Thyroid gland (tissue), 4 donors: ENCODE measurements around the gene MYOF. TPM values are rescaled to one million over a fixed set of nuclear protein-coding genes. Genes with fewer than 3 reads are reported as not detected.

Experiments used
- DNase-seq, 2 donors: peaks; one replicate each; pipeline ENCODE4 v3.0.0-alpha.2; 2019
- H3K27ac ChIP-seq, 3 donors: fragments of 200-600 bp; sonication (generic); 1 replicate in 2 of 3; 2 replicates in 1 of 3; pipeline ENCODE4 v1.5.1; 2016 to 2019; ENCODE audit warnings: mild to moderate bottlenecking in 1 of 3, moderate library complexity in 1 of 3
- H3K27me3 ChIP-seq: fragments of 200-600 bp; sonication (generic); one replicate; pipeline ENCODE4 v1.5.1; 2019
- H3K36me3 ChIP-seq, 2 donors: fragments of 200-600 bp; sonication (generic); one replicate each; pipeline ENCODE4 v1.5.1; 2016 to 2019
- H3K4me1 ChIP-seq, 2 donors: fragments of 200-600 bp; sonication (generic); one replicate each; pipeline ENCODE4 v1.5.1; 2017 to 2019
- H3K4me3 ChIP-seq, 3 donors: fragments of 200-600 bp; sonication (generic); replicated peaks in 1 of 3; 1 replicate in 2 of 3; 2 replicates in 1 of 3; pipeline ENCODE4 v1.5.1; 2016; ENCODE audit warnings: mild to moderate bottlenecking in 1 of 3
- H3K9me3 ChIP-seq: fragments of 200-600 bp; sonication (generic); one replicate; pipeline ENCODE4 v1.5.1; 2017
- CTCF ChIP-seq, 6 experiments: fragments of 200-600 bp in 3 of 6; fragments of 450-650 bp in 3 of 6; sonication (generic) in 3 of 6; IDR thresholded peaks; one replicate each; pipeline ENCODE4 v1.5.1; 2016 to 2019; ENCODE audit warnings: antibody characterized with exemption in 6 of 6, mild to moderate bottlenecking in 2 of 6, inconsistent platforms in 1 of 6, moderate library complexity in 1 of 6
- POLR2A ChIP-seq, 2 donors: fragments of 450-650 bp; IDR thresholded peaks; one replicate each; pipeline ENCODE4 v1.6.1; 2017; ENCODE audit warnings: antibody characterized with exemption in 2 of 2, mild to moderate bottlenecking in 2 of 2, moderate library complexity in 1 of 2
- WGBS, 2 donors: methylation state at CpG; one replicate each; pipeline ENCODE4 v1.1.5; 2017; 5-methylcytosine and 5-hydroxymethylcytosine counted together
- intact Hi-C: fragments of 100-400 bp; cut with DNase I; formaldehyde crosslinking; loops from one replicate; pipeline ENCODE4 v1.15.1; 2023
- total RNA-seq, 4 donors: library from RNA; depleted of rRNA; stranded (reverse); fragments of >200 nt; gene quantifications; one replicate each; pipeline ENCODE4 v1.2.3, GENCODE V29; 2016

MYOF gene
- total RNA-seq, 4 donors from 2014 or later: 72.3 to 210 (median 118) TPM

- no peak overlapping the region for H3K4me3 ChIP-seq
- 88 to 90% methylated on average over 5 of the region's 5 CpGs for WGBS, 2 donors
- no peak for TF ChIP-seq CTCF (IDR thresholded peaks at IDR 0.05)
- TF ChIP-seq POLR2A (IDR thresholded peaks at IDR 0.05): no peak
- intact Hi-C loops: no loop called here
- H3K4me1 ChIP-seq: no peaks in the 10 kb centered on the region
- no peak for DNase-seq
- H3K27ac ChIP-seq: no peak overlapping the region
- H3K36me3 ChIP-seq: peaks cover 0 to under 1% of the 10 kb centered on the region in 2 donors
- H3K27me3 ChIP-seq: no peaks in the 10 kb centered on the region
- H3K9me3 ChIP-seq: no peaks in the 10 kb centered on the region
Measured at GRCh38 chr10:93300981-93301380, 181.2 kb downstream of the MYOF start.

- no peaks in the 10 kb centered on the region for H3K27me3 ChIP-seq
- TF ChIP-seq CTCF (IDR thresholded peaks at IDR 0.05) (no peak), POLR2A (IDR thresholded peaks at IDR 0.05) (no peak)
- WGBS, 2 donors: 63 to 65% methylated on average over 7 of the region's 7 CpGs
- H3K36me3 ChIP-seq: no peaks in the 10 kb centered on the region
- H3K27ac ChIP-seq: no peak overlapping the region
- H3K4me1 ChIP-seq: no peaks in the 10 kb centered on the region
- no peaks in the 10 kb centered on the region for H3K9me3 ChIP-seq
- intact Hi-C loops: no loop called here
- no peak for DNase-seq
- no peak overlapping the region for H3K4me3 ChIP-seq
Measured at GRCh38 chr10:93300288-93300917, 181.7 kb downstream of the MYOF start.

- intact Hi-C loops: loop anchor here (10.0 kb wide), 1 partner anchor 215 kb away; no protein-coding TSS in a partner anchor
- no peak for DNase-seq
- Histone ChIP-seq H3K27ac (no peak overlapping the region), H3K4me3 (no peak overlapping the region), H3K27me3 (no peaks in the 10 kb centered on the region), H3K4me1 (no peaks in the 10 kb centered on the region), H3K9me3 (no peaks in the 10 kb centered on the region), H3K36me3 (no peaks in the 10 kb centered on the region)
- 70 to 76% methylated on average over 18 of the region's 18 CpGs for WGBS, 2 donors
- no peak for TF ChIP-seq CTCF (IDR thresholded peaks at IDR 0.05)
- no peak for TF ChIP-seq POLR2A (IDR thresholded peaks at IDR 0.05)
Measured at GRCh38 chr10:93299606-93300287, 182.4 kb downstream of the MYOF start.

GRCh38 chr10:93299195-93299594, 182.9 kb downstream of the MYOF start:
- no peak for DNase-seq
- H3K27ac ChIP-seq: no peak overlapping the region
- no peak overlapping the region for H3K4me3 ChIP-seq
- TF ChIP-seq POLR2A (IDR thresholded peaks at IDR 0.05) (no peak), CTCF (IDR thresholded peaks at IDR 0.05) (no peak)
- H3K36me3 ChIP-seq: no peaks in the 10 kb centered on the region
- 79 to 82% methylated on average over 6 of the region's 6 CpGs for WGBS, 2 donors
- no peaks in the 10 kb centered on the region for H3K9me3 ChIP-seq
- intact Hi-C loops: loop anchor here (10.0 kb wide), 1 partner anchor 214 kb away; no protein-coding TSS in a partner anchor
- H3K4me1 ChIP-seq: no peaks in the 10 kb centered on the region
- no peaks in the 10 kb centered on the region for H3K27me3 ChIP-seq

GRCh38 chr10:93296151-93296550, 186.0 kb downstream of the MYOF start:
- Histone ChIP-seq H3K27me3 (no peaks in the 10 kb centered on the region), H3K27ac (no peak overlapping the region), H3K4me1 (peaks cover 0 to 2% of the 10 kb centered on the region in 2 donors), H3K4me3 (no peak overlapping the region), H3K9me3 (no peaks in the 10 kb centered on the region), H3K36me3 (no peaks in the 10 kb centered on the region)
- no peak for DNase-seq
- intact Hi-C loops: loop anchor here (10.0 kb wide), 1 partner anchor 211 kb away; no protein-coding TSS in a partner anchor
- 87 to 88% methylated on average over 4 of the region's 4 CpGs for WGBS, 2 donors
- TF ChIP-seq POLR2A (IDR thresholded peaks at IDR 0.05) (no peak), CTCF (IDR thresholded peaks at IDR 0.05) (no peak)
